Brain microvascular endothelial cell (primary cell): ENCODE results near the gene CASKIN1.

Experiments used
- DNase-seq: peaks from one replicate; pipeline ENCODE4 v3.0.0-alpha.2; 2020
- H3K27ac ChIP-seq: fragments of 250-450 bp; sonication (Bioruptor Pico); 2 replicates; pipeline ENCODE4 v1.5.1; 2020; ENCODE audit warnings: mild to moderate bottlenecking, moderate library complexity
- H3K27me3 ChIP-seq: fragments of 250-450 bp; sonication (Bioruptor Pico); replicated peaks from 2 replicates; pipeline ENCODE4 v1.5.1; 2020; ENCODE audit warnings: mild to moderate bottlenecking
- H3K36me3 ChIP-seq: fragments of 250-450 bp; sonication (Bioruptor Pico); replicated peaks from 2 replicates; pipeline ENCODE4 v1.5.1; 2020; ENCODE audit warnings: mild to moderate bottlenecking
- H3K4me3 ChIP-seq: 2 replicates; pipeline ENCODE4 v1.5.1; 2011; ENCODE audit warnings: low read depth, mild to moderate bottlenecking, control low read depth, low read length, moderate library complexity
- CTCF ChIP-seq: IDR thresholded peaks from 2 replicates; pipeline ENCODE4 v1.5.1; 2011; ENCODE audit warnings: low read depth, mild to moderate bottlenecking, moderate library complexity, low read length, control low read depth, inconsistent platforms; ENCODE audit errors: missing control alignments
- in situ Hi-C: cut with HindIII; loops from 2 replicates; pipeline ENCODE4 v1.10.0; 2017; ENCODE audit warnings: low sequenced_read_pairs, low pct_ligation_motif_present

CASKIN1 gene

GRCh38 chr16:2183671-2184070 lies 12.7 kb downstream of the CASKIN1 start:
- H3K36me3 ChIP-seq = no peaks in the 10 kb centered on the region
- no peak overlapping the region for H3K4me3 ChIP-seq
- H3K27ac ChIP-seq = no peak overlapping the region
- in situ Hi-C loops = no loop called here
- no peak for TF ChIP-seq CTCF
- no peaks in the 10 kb centered on the region for H3K27me3 ChIP-seq
- DNase-seq = no peak

GRCh38 chr16:2181952-2182351 lies 14.5 kb downstream of the CASKIN1 start:
- no peak overlapping the region for H3K27ac ChIP-seq
- no peak for TF ChIP-seq CTCF
- no peaks in the 10 kb centered on the region for H3K27me3 ChIP-seq
- in situ Hi-C loops = no loop called here
- DNase-seq = no peak
- no peak overlapping the region for H3K4me3 ChIP-seq
- peaks cover 12% of the 10 kb centered on the region for H3K36me3 ChIP-seq

GRCh38 chr16:2180962-2181923 lies 15.2 kb downstream of the CASKIN1 start:
- Histone ChIP-seq H3K27me3 (no peaks in the 10 kb centered on the region), H3K4me3 (no peak overlapping the region), H3K27ac (no peak overlapping the region), H3K36me3 (peaks cover 17% of the 10 kb centered on the region)
- no peak for DNase-seq
- TF ChIP-seq CTCF = no peak
- in situ Hi-C loops = no loop called here

GRCh38 chr16:2180461-2180860 lies 15.9 kb downstream of the CASKIN1 start:
- no peak overlapping the region for H3K27ac ChIP-seq
- in situ Hi-C loops = no loop called here
- no peak for TF ChIP-seq CTCF
- no peak for DNase-seq
- H3K36me3 ChIP-seq = peaks cover 24% of the 10 kb centered on the region
- H3K4me3 ChIP-seq = no peak overlapping the region
- H3K27me3 ChIP-seq = no peaks in the 10 kb centered on the region

GRCh38 chr16:2179576-2179975 lies 16.8 kb downstream of the CASKIN1 start:
- no peak for TF ChIP-seq CTCF
- H3K36me3 ChIP-seq = peaks cover 33% of the 10 kb centered on the region
- DNase-seq = no peak
- H3K4me3 ChIP-seq = no peak overlapping the region
- in situ Hi-C loops = no loop called here
- H3K27me3 ChIP-seq = no peaks in the 10 kb centered on the region
- no peak overlapping the region for H3K27ac ChIP-seq

GRCh38 chr16:2179107-2179501 lies 17.3 kb downstream of the CASKIN1 start:
- Histone ChIP-seq H3K36me3 (peaks cover 38% of the 10 kb centered on the region), H3K27ac (no peak overlapping the region), H3K27me3 (no peaks in the 10 kb centered on the region), H3K4me3 (no peak overlapping the region)
- in situ Hi-C loops = no loop called here
- DNase-seq = no peak
- no peak for TF ChIP-seq CTCF
